ENCODE results near the gene MLLT10.
"Not testable (repeated sequence)": the region's sequence is repeated elsewhere in the genome, so short reads cannot be mapped to it uniquely, and the experiment has no call there.

MLLT10 gene

GRCh38 chr10:21687266-21688008, 153.4 kb downstream of the MLLT10 start:
- in situ Hi-C loops (cut with MboI; ENCODE audit: low sequenced_read_pairs) = no loop called here

GRCh38 chr10:21688009-21688332, 153.9 kb downstream of the MLLT10 start:
- in situ Hi-C loops (cut with MboI; ENCODE audit: low sequenced_read_pairs) = no loop called here

GRCh38 chr10:21688870-21689269, 154.8 kb downstream of the MLLT10 start:
- in situ Hi-C loops (cut with MboI; ENCODE audit: low sequenced_read_pairs) = no loop called here

- in situ Hi-C loops (cut with MboI; ENCODE audit: low sequenced_read_pairs) = no loop called here
Measured at GRCh38 chr10:21689881-21690280, 155.8 kb downstream of the MLLT10 start.

GRCh38 chr10:21692916-21693315, 158.9 kb downstream of the MLLT10 start:
- in situ Hi-C loops (cut with MboI; ENCODE audit: low sequenced_read_pairs) = no loop called here

GRCh38 chr10:21693418-21693817, 159.4 kb downstream of the MLLT10 start:
- in situ Hi-C loops (cut with MboI; ENCODE audit: low sequenced_read_pairs) = no loop called here

GRCh38 chr10:21694631-21695030, 160.6 kb downstream of the MLLT10 start:
- in situ Hi-C loops (cut with MboI; ENCODE audit: low sequenced_read_pairs) = no loop called here

- in situ Hi-C loops (cut with MboI; ENCODE audit: low sequenced_read_pairs) = no loop called here
Measured at GRCh38 chr10:21696302-21696701, 162.3 kb downstream of the MLLT10 start.

GRCh38 chr10:21699575-21699974, 165.5 kb downstream of the MLLT10 start:
- in situ Hi-C loops (cut with MboI; ENCODE audit: low sequenced_read_pairs) = no loop called here

- in situ Hi-C loops (cut with MboI; ENCODE audit: low sequenced_read_pairs) = no loop called here
Measured at GRCh38 chr10:21700474-21700873, 166.4 kb downstream of the MLLT10 start.

- in situ Hi-C loops (cut with MboI; ENCODE audit: low sequenced_read_pairs) = no loop called here
Measured at GRCh38 chr10:21702633-21703111, 168.6 kb downstream of the MLLT10 start.

- in situ Hi-C loops (cut with MboI; ENCODE audit: low sequenced_read_pairs) = no loop called here
Measured at GRCh38 chr10:21705142-21705827, 171.3 kb downstream of the MLLT10 start.

GRCh38 chr10:21705828-21706176, 171.8 kb downstream of the MLLT10 start:
- in situ Hi-C loops (cut with MboI; ENCODE audit: low sequenced_read_pairs) = no loop called here

- in situ Hi-C loops (cut with MboI; ENCODE audit: low sequenced_read_pairs) = no loop called here
Measured at GRCh38 chr10:21707498-21707897, 173.5 kb downstream of the MLLT10 start.

- in situ Hi-C loops (cut with MboI; ENCODE audit: low sequenced_read_pairs) = no loop called here
Measured at GRCh38 chr10:21712975-21713374, 178.9 kb downstream of the MLLT10 start.

- in situ Hi-C loops (cut with MboI; ENCODE audit: low sequenced_read_pairs) = no loop called here
Measured at GRCh38 chr10:21715531-21716195, 181.6 kb downstream of the MLLT10 start.

GRCh38 chr10:21717437-21718054, 183.5 kb downstream of the MLLT10 start:
- in situ Hi-C loops (cut with MboI; ENCODE audit: low sequenced_read_pairs) = not testable (repeated sequence)

- in situ Hi-C loops (cut with MboI; ENCODE audit: low sequenced_read_pairs) = no loop called here
Measured at GRCh38 chr10:21719502-21719901, 185.5 kb downstream of the MLLT10 start.

GRCh38 chr10:21720090-21720489, 186.1 kb downstream of the MLLT10 start:
- in situ Hi-C loops (cut with MboI; ENCODE audit: low sequenced_read_pairs) = no loop called here

GRCh38 chr10:21721000-21721665, 187.1 kb downstream of the MLLT10 start:
- in situ Hi-C loops (cut with MboI; ENCODE audit: low sequenced_read_pairs) = no loop called here

GRCh38 chr10:21722209-21722608, 188.2 kb downstream of the MLLT10 start:
- in situ Hi-C loops (cut with MboI; ENCODE audit: low sequenced_read_pairs) = no loop called here

Data from HL-60/S4 (cell line).